OCI-LY1 (cell line): ENCODE measurements around the gene TRPV4.

ENCODE experiments used
- CTCF ChIP-seq: fragments of 200-600 bp; sonication (generic), shearing (Covaris generic); IDR thresholded peaks from 2 replicates; pipeline ENCODE4 v1.5.1; 2017; ENCODE audit warnings: mild to moderate bottlenecking, antibody characterized with exemption, low read length, moderate library complexity, mixed read lengths
- EZH2 ChIP-seq: fragments of 200-600 bp; sonication (generic), shearing (Covaris generic); IDR thresholded peaks from 2 replicates; pipeline ENCODE4 v1.8.0; 2017; ENCODE audit warnings: borderline replicate concordance, mixed run types, mild to moderate bottlenecking, antibody characterized with exemption, low read length, moderate library complexity, mixed read lengths

- no peak for TF ChIP-seq CTCF
- no peak for TF ChIP-seq EZH2
These were observed 72.0 kb downstream of the TRPV4 start for GRCh38 chr12:109760930-109761921.
